GM19328 (cell line): Measurements from ENCODE around the gene ANKRD60.

Source experiments
- ATAC-seq: cut with Tn5 transposase; IDR thresholded peaks from one replicate; pipeline ENCODE4 v1.9.1; 2021; ENCODE audit warnings: mild to moderate bottlenecking, moderate library complexity; ENCODE audit not compliant: unreplicated experiment

Gene ANKRD60

DNA sequence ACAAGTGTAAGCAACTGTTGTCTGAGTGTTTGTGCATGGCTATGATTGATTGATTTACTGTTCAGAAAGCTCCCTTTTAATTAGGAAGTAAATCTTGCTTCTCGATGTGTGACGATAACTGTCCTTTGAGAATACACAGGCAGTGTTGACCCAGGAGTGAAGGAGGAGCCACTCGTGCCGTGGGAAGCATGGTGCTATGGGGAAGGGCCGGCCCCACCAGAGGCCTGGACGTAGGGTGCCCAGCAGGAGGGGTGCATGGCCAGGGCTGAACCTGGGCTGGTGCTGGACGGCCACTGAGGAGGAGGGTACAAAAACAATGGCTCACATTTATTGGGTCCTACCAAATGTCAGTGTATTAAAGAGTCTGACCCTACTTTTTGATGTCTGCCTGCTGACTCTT is 60.7 kb downstream of the ANKRD60 start:
- no peak for ATAC-seq
